Measurements from ENCODE around the gene SOAT2.

Gene SOAT2

GRCh38 chr12:53067074-53067992 is 36.0 kb upstream of the SOAT2 start:
- H3K27me3 ChIP-seq (ENCODE audit: control insufficient read depth in 1 of 2, insufficient read depth in 2 of 2, low read length in 2 of 2) = no peaks in the 10 kb centered on the region
- H3K36me3 ChIP-seq (ENCODE audit: control insufficient read depth in 2 of 2, insufficient read depth in 2 of 2, low read length in 2 of 2) = peaks cover 30 to 49% of the 10 kb centered on the region in 2 donors
- H3K27ac ChIP-seq (ENCODE audit: low read length) = peak overlapping the region; percentile 31
- H3K4me1 ChIP-seq (ENCODE audit: control insufficient read depth, insufficient read depth, low read length) = peaks cover 68% of the 10 kb centered on the region
- no peaks in the 10 kb centered on the region for H3K9me3 ChIP-seq (ENCODE audit: control insufficient read depth in 2 of 2, low read length in 2 of 2)
- no peak overlapping the region for H3K9ac ChIP-seq (ENCODE audit: low read length in 2 of 2)
- no peak overlapping the region for H3K4me3 ChIP-seq (ENCODE audit: low read length in 2 of 2)

- no peak overlapping the region for H3K4me3 ChIP-seq (ENCODE audit: low read length in 2 of 2)
- no peaks in the 10 kb centered on the region for H3K27me3 ChIP-seq (ENCODE audit: control insufficient read depth in 1 of 2, insufficient read depth in 2 of 2, low read length in 2 of 2)
- peaks cover 23 to 42% of the 10 kb centered on the region in 2 donors for H3K36me3 ChIP-seq (ENCODE audit: control insufficient read depth in 2 of 2, insufficient read depth in 2 of 2, low read length in 2 of 2)
- no peak overlapping the region for H3K9ac ChIP-seq (ENCODE audit: low read length in 2 of 2)
- no peaks in the 10 kb centered on the region for H3K9me3 ChIP-seq (ENCODE audit: control insufficient read depth in 2 of 2, low read length in 2 of 2)
- peaks cover 68% of the 10 kb centered on the region for H3K4me1 ChIP-seq (ENCODE audit: control insufficient read depth, insufficient read depth, low read length)
- H3K27ac ChIP-seq (ENCODE audit: low read length) = peak overlapping the region; percentile 46
These were observed 35.1 kb upstream of the SOAT2 start for GRCh38 chr12:53067993-53068770.

GRCh38 chr12:53068811-53069585 is 34.3 kb upstream of the SOAT2 start:
- peaks cover 68% of the 10 kb centered on the region for H3K4me1 ChIP-seq (ENCODE audit: control insufficient read depth, insufficient read depth, low read length)
- H3K9me3 ChIP-seq (ENCODE audit: control insufficient read depth in 2 of 2, low read length in 2 of 2) = no peaks in the 10 kb centered on the region
- peaks cover 18 to 41% of the 10 kb centered on the region in 2 donors for H3K36me3 ChIP-seq (ENCODE audit: control insufficient read depth in 2 of 2, insufficient read depth in 2 of 2, low read length in 2 of 2)
- no peak overlapping the region for H3K4me3 ChIP-seq (ENCODE audit: low read length in 2 of 2)
- H3K27ac ChIP-seq (ENCODE audit: low read length) = peak overlapping the region; percentile 46
- H3K9ac ChIP-seq (ENCODE audit: low read length in 2 of 2) = no peak overlapping the region
- no peaks in the 10 kb centered on the region for H3K27me3 ChIP-seq (ENCODE audit: control insufficient read depth in 1 of 2, insufficient read depth in 2 of 2, low read length in 2 of 2)

DNA sequence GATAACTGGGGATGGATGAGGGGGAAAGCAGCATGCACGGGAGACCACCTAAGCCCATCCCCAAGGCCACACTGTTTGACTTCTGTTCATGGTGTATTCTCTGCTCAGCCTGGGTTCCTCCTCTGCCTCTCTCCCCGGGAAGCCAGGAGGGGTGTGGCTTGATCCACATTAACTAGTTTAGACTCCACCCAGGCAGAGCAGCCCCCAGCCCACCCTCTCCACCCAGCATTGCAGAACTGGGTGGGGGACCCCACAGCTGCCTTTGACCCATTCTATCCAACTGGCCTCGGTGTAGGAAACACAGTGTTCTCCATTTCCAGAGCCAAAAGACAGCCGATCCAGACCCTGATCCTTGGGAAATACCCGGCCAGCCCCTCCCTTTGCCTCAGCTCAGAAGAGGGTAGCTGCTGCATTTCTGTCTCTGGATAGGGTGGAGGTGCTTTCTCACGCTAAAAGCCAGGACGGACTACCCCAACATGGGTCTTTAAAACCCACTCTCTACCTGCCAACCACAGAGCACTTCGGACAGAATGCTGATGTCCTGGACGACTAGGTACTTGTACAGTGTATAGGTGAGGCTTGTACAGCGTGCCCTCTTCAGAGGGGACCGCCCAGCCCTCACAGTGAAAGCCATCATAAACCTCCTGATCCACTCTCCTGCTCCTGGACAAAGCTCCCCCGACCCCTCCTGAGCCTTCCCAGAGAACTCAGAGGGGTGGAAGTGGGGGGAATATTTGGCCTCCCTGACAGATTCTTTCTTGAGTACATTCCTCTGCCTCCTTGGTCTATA is 33.5 kb upstream of the SOAT2 start:
- peaks cover 70% of the 10 kb centered on the region for H3K4me1 ChIP-seq (ENCODE audit: control insufficient read depth, insufficient read depth, low read length)
- peak overlapping the region; percentile 31 for H3K27ac ChIP-seq (ENCODE audit: low read length)
- no peaks in the 10 kb centered on the region for H3K9me3 ChIP-seq (ENCODE audit: control insufficient read depth in 2 of 2, low read length in 2 of 2)
- no peak overlapping the region for H3K4me3 ChIP-seq (ENCODE audit: low read length in 2 of 2)
- peak overlapping the region in 1 of 2 donors; percentile 62 for H3K9ac ChIP-seq (ENCODE audit: low read length in 2 of 2)
- no peaks in the 10 kb centered on the region for H3K27me3 ChIP-seq (ENCODE audit: control insufficient read depth in 1 of 2, insufficient read depth in 2 of 2, low read length in 2 of 2)
- H3K36me3 ChIP-seq (ENCODE audit: control insufficient read depth in 2 of 2, insufficient read depth in 2 of 2, low read length in 2 of 2) = peaks cover 22 to 41% of the 10 kb centered on the region in 2 donors

- H3K4me1 ChIP-seq (ENCODE audit: control insufficient read depth, insufficient read depth, low read length) = peaks cover 62% of the 10 kb centered on the region
- peaks cover 28 to 40% of the 10 kb centered on the region in 2 donors for H3K36me3 ChIP-seq (ENCODE audit: control insufficient read depth in 2 of 2, insufficient read depth in 2 of 2, low read length in 2 of 2)
- no peaks in the 10 kb centered on the region for H3K9me3 ChIP-seq (ENCODE audit: control insufficient read depth in 2 of 2, low read length in 2 of 2)
- H3K27ac ChIP-seq (ENCODE audit: low read length) = peak overlapping the region; percentile 49
- H3K4me3 ChIP-seq (ENCODE audit: low read length in 2 of 2) = no peak overlapping the region
- H3K9ac ChIP-seq (ENCODE audit: low read length in 2 of 2) = no peak overlapping the region
- H3K27me3 ChIP-seq (ENCODE audit: control insufficient read depth in 1 of 2, insufficient read depth in 2 of 2, low read length in 2 of 2) = no peaks in the 10 kb centered on the region
These were observed 32.3 kb upstream of the SOAT2 start for GRCh38 chr12:53070877-53071492.

DNA sequence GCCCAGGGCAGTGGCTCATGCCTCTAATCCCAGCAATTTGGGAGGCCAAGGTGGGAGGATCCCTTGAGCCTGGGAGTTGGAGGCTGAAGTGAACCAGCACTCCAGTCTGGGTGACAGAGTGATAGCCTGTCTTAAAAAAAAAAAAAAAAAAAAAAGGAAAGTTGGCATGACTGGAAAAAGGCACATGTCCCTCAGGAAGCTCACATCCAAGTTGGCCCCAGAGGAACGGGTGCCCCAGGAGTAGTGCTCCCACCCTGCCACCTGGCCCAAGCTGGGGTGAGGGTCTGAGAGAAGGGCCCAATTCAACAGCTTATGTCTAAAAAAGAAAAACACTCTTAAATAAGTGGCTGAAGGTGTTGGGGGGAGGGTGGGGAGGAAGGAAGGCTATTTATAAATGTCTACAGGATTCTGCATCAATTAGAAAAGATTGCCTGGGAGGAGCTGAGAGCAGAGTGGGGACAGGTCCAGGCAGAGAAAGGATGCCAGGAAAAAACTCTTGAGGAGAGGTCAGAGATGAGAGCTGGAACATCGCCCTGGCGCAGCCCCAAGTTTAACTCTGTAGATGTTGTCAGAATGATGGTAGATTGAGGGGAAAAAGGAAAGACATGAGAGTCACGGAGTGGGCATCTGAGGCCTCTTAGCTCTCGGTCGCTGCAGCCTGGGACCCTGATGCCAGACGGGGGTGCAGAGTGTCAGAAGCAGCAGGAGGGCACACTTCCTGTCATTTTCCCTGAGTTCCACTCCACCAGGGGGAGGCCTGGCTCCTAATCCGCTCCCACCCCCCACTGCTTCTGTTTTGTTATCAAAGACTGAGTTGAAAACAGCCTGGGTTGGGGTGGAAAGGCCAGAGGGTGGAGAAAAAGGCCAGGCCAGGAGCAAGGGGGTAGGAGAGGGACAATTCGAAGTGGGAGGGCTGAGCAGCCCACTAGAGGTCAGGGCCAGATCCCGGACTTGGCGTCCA is 31.4 kb upstream of the SOAT2 start:
- Histone ChIP-seq H3K4me3 (ENCODE audit: low read length in 2 of 2) (peak overlapping the region in 1 of 2 donors; percentile 29), H3K27ac (ENCODE audit: low read length) (peak overlapping the region; percentile 38), H3K36me3 (ENCODE audit: control insufficient read depth in 2 of 2, insufficient read depth in 2 of 2, low read length in 2 of 2) (peaks cover 29 to 47% of the 10 kb centered on the region in 2 donors), H3K9ac (ENCODE audit: low read length in 2 of 2) (peak overlapping the region in 1 of 2 donors; percentile 42), H3K27me3 (ENCODE audit: control insufficient read depth in 1 of 2, insufficient read depth in 2 of 2, low read length in 2 of 2) (no peaks in the 10 kb centered on the region), H3K4me1 (ENCODE audit: control insufficient read depth, insufficient read depth, low read length) (peaks cover 55% of the 10 kb centered on the region), H3K9me3 (ENCODE audit: control insufficient read depth in 2 of 2, low read length in 2 of 2) (no peaks in the 10 kb centered on the region)

GRCh38 chr12:53073881-53074280 is 29.4 kb upstream of the SOAT2 start:
- Histone ChIP-seq H3K9me3 (ENCODE audit: control insufficient read depth in 2 of 2, low read length in 2 of 2) (no peaks in the 10 kb centered on the region), H3K27me3 (ENCODE audit: control insufficient read depth in 1 of 2, insufficient read depth in 2 of 2, low read length in 2 of 2) (no peaks in the 10 kb centered on the region), H3K27ac (ENCODE audit: low read length) (peak overlapping the region; percentile 49), H3K4me3 (ENCODE audit: low read length in 2 of 2) (peak overlapping the region in 1 of 2 donors; percentile 40), H3K4me1 (ENCODE audit: control insufficient read depth, insufficient read depth, low read length) (peaks cover 70% of the 10 kb centered on the region), H3K9ac (ENCODE audit: low read length in 2 of 2) (no peak overlapping the region), H3K36me3 (ENCODE audit: control insufficient read depth in 2 of 2, insufficient read depth in 2 of 2, low read length in 2 of 2) (peaks cover 20 to 41% of the 10 kb centered on the region in 2 donors)

- peak overlapping the region; percentile 49 for H3K27ac ChIP-seq (ENCODE audit: low read length)
These were observed 28.8 kb upstream of the SOAT2 start for GRCh38 chr12:53074283-53074998.

More at GRCh38 chr12:53074283-53074998, 28.8 kb upstream of the SOAT2 start:
- H3K27me3 ChIP-seq (ENCODE audit: control insufficient read depth in 1 of 2, insufficient read depth in 2 of 2, low read length in 2 of 2) = no peaks in the 10 kb centered on the region
- peaks cover 20 to 39% of the 10 kb centered on the region in 2 donors for H3K36me3 ChIP-seq (ENCODE audit: control insufficient read depth in 2 of 2, insufficient read depth in 2 of 2, low read length in 2 of 2)
- H3K4me1 ChIP-seq (ENCODE audit: control insufficient read depth, insufficient read depth, low read length) = peaks cover 66% of the 10 kb centered on the region
- no peaks in the 10 kb centered on the region for H3K9me3 ChIP-seq (ENCODE audit: control insufficient read depth in 2 of 2, low read length in 2 of 2)
- peak overlapping the region in 1 of 2 donors; percentile 40 for H3K4me3 ChIP-seq (ENCODE audit: low read length in 2 of 2)
- H3K9ac ChIP-seq (ENCODE audit: low read length in 2 of 2) = no peak overlapping the region

Data from stomach smooth muscle (tissue), 2 donors.